H9 (cell line): Measurements from ENCODE around the gene FAM111B. TPM values are rescaled to one million over a fixed set of nuclear protein-coding genes. Genes with fewer than 3 reads are reported as not detected.

Source experiments
- DNase-seq: peaks from one replicate; pipeline ENCODE4 v3.0.0-alpha.2; 2017
- H2AFZ ChIP-seq: one replicate; pipeline ENCODE4 v1.6.1; 2013; ENCODE audit warnings: mild to moderate bottlenecking, low read length, control low read depth, moderate library complexity
- H2AK5ac ChIP-seq: 2 replicates; pipeline ENCODE4 v1.6.1; 2013; ENCODE audit warnings: low read length, control low read depth, mixed read lengths; ENCODE audit not compliant: insufficient read length
- H2BK120ac ChIP-seq: one replicate; pipeline ENCODE4 v1.6.1; 2013; ENCODE audit warnings: low read depth, mild to moderate bottlenecking, low read length, control low read depth, inconsistent platforms; ENCODE audit not compliant: poor library complexity, severe bottlenecking
- H2BK12ac ChIP-seq: 2 replicates; pipeline ENCODE4 v1.6.1; 2013; ENCODE audit warnings: low read length, control low read depth, mixed read lengths, low read depth; ENCODE audit not compliant: insufficient read length
- H2BK15ac ChIP-seq: 2 replicates; pipeline ENCODE4 v1.6.1; 2013; ENCODE audit warnings: low read depth, low read length, control low read depth
- H2BK20ac ChIP-seq: one replicate; pipeline ENCODE4 v1.6.1; 2013; ENCODE audit warnings: low read depth, mild to moderate bottlenecking, low read length, control low read depth, inconsistent platforms; ENCODE audit not compliant: poor library complexity, severe bottlenecking
- H2BK5ac ChIP-seq: 2 replicates; pipeline ENCODE4 v1.6.1; 2013; ENCODE audit warnings: low read length, control low read depth, mixed read lengths; ENCODE audit not compliant: insufficient read length
- H3K14ac ChIP-seq: 2 replicates; pipeline ENCODE4 v1.6.1; 2013; ENCODE audit warnings: low read length, control low read depth; ENCODE audit not compliant: insufficient read depth
- H3K18ac ChIP-seq: 2 replicates; pipeline ENCODE4 v1.6.1; 2013; ENCODE audit warnings: low read depth, mild to moderate bottlenecking, mixed read lengths, low read length, control low read depth; ENCODE audit not compliant: insufficient read length
- H3K23ac ChIP-seq: 2 replicates; pipeline ENCODE4 v1.6.1; 2013; ENCODE audit warnings: low read length, control low read depth, mixed read lengths, low read depth; ENCODE audit not compliant: insufficient read length
- H3K23me2 ChIP-seq: 2 replicates; pipeline ENCODE4 v1.6.1; 2013; ENCODE audit warnings: low read depth, mild to moderate bottlenecking, mixed read lengths, low read length, control low read depth; ENCODE audit not compliant: insufficient read length, poor library complexity, severe bottlenecking
- H3K27ac ChIP-seq: 2 replicates; pipeline ENCODE4 v1.5.1; 2013; ENCODE audit warnings: low read length, control low read depth, mixed read lengths, low read depth; ENCODE audit not compliant: insufficient read length
- H3K27me3 ChIP-seq: 2 replicates; pipeline ENCODE4 v1.6.1; 2013; ENCODE audit warnings: low read length, control low read depth, inconsistent platforms; ENCODE audit not compliant: insufficient read depth
- H3K4ac ChIP-seq: 2 replicates; pipeline ENCODE4 v1.6.1; 2013; ENCODE audit warnings: low read depth, mild to moderate bottlenecking, control low read depth, inconsistent platforms, low read length, moderate library complexity
- H3K4me1 ChIP-seq: 2 replicates; pipeline ENCODE4 v1.6.1; 2013; ENCODE audit warnings: low read length, control low read depth, inconsistent platforms; ENCODE audit not compliant: insufficient read depth
- H3K4me2 ChIP-seq: 2 replicates; pipeline ENCODE4 v1.6.1; 2013; ENCODE audit warnings: low read length, control low read depth, mixed read lengths; ENCODE audit not compliant: insufficient read length, insufficient read depth
- H3K56ac ChIP-seq: 2 replicates; pipeline ENCODE4 v1.6.1; 2013; ENCODE audit warnings: low read depth, mild to moderate bottlenecking, mixed read lengths, low read length, control low read depth; ENCODE audit not compliant: insufficient read length
- H3K79me1 ChIP-seq: 2 replicates; pipeline ENCODE4 v1.6.1; 2013; ENCODE audit warnings: low read depth, mild to moderate bottlenecking, moderate library complexity, low read length, control low read depth, inconsistent platforms; ENCODE audit not compliant: insufficient read depth, poor library complexity, severe bottlenecking
- H3K79me2 ChIP-seq: 2 replicates; pipeline ENCODE4 v1.6.1; 2013; ENCODE audit warnings: low read length, control low read depth, inconsistent platforms; ENCODE audit not compliant: insufficient read depth
- H3K9ac ChIP-seq: 2 replicates; pipeline ENCODE4 v1.6.1; 2013; ENCODE audit warnings: low read length, control low read depth, mixed read lengths; ENCODE audit not compliant: insufficient read length; ENCODE audit errors: extremely low read depth
- H3K9me3 ChIP-seq: one replicate; pipeline ENCODE4 v1.6.1; 2013; ENCODE audit warnings: low read depth, low read length, inconsistent platforms; ENCODE audit not compliant: control insufficient read depth
- H3T11ph ChIP-seq: one replicate; pipeline ENCODE4 v1.6.1; 2013; ENCODE audit warnings: mild to moderate bottlenecking, low read length, control low read depth, inconsistent platforms
- H4K20me1 ChIP-seq: one replicate; pipeline ENCODE4 v1.6.1; 2013; ENCODE audit not compliant: control insufficient read depth, insufficient read length, insufficient read depth
- H4K5ac ChIP-seq: 2 replicates; pipeline ENCODE4 v1.6.1; 2013; ENCODE audit warnings: low read depth, mild to moderate bottlenecking, mixed read lengths, low read length, control low read depth; ENCODE audit not compliant: insufficient read length
- H4K8ac ChIP-seq: replicated peaks from 2 replicates; pipeline ENCODE4 v1.6.1; 2013; ENCODE audit warnings: low read length, control low read depth, mixed read lengths, low read depth; ENCODE audit not compliant: insufficient read length
- H4K91ac ChIP-seq: 2 replicates; pipeline ENCODE4 v1.6.1; 2013; ENCODE audit warnings: low read depth, mild to moderate bottlenecking, moderate library complexity, mixed read lengths, low read length, control low read depth; ENCODE audit not compliant: insufficient read length
- H3K27ac Mint-ChIP-seq, 3 experiments: 2 replicates in 2 of 3; 3 replicates in 1 of 3; pipeline ENCODE4 v1.8.0; 2020 to 2021; ENCODE audit warnings: mixed read lengths in 3 of 3, mild to moderate bottlenecking in 1 of 3, moderate library complexity in 1 of 3
- H3K27me3 Mint-ChIP-seq: 2 replicates; pipeline ENCODE4 v1.8.0; 2021; ENCODE audit warnings: low read depth, mild to moderate bottlenecking, moderate library complexity, mixed read lengths
- H3K36me3 Mint-ChIP-seq, 3 experiments: 2 replicates in 2 of 3; 3 replicates in 1 of 3; pipeline ENCODE4 v1.8.0; 2020 to 2021; ENCODE audit warnings: low read depth in 3 of 3, mixed read lengths in 3 of 3; ENCODE audit not compliant: insufficient read depth in 1 of 3
- H3K4me1 Mint-ChIP-seq, 2 experiments: 2 replicates each; pipeline ENCODE4 v1.8.0; 2020; ENCODE audit warnings: mixed read lengths in 2 of 2
- H3K4me3 Mint-ChIP-seq, 2 experiments: 2 replicates in 1 of 2; 3 replicates in 1 of 2; pipeline ENCODE4 v1.8.0; 2020 to 2021; ENCODE audit warnings: mild to moderate bottlenecking in 2 of 2, mixed read lengths in 2 of 2, moderate library complexity in 1 of 2
- H3K9me3 Mint-ChIP-seq, 2 experiments: 2 replicates in 1 of 2; 3 replicates in 1 of 2; pipeline ENCODE4 v1.8.0; 2020; ENCODE audit warnings: mild to moderate bottlenecking in 2 of 2, mixed read lengths in 2 of 2, moderate library complexity in 1 of 2
- CTCF ChIP-seq: fragments of 200-600 bp; sonication (generic); conservative IDR thresholded peaks from 3 replicates; pipeline ENCODE4 v1.8.0; 2021; ENCODE audit warnings: antibody characterized with exemption, mild to moderate bottlenecking
- WGBS: extraction: QIAGEN DNeasy Blood & Tissue Kit; methylation state at CpG from one replicate; pipeline ENCODE4 v1.1.7; 2013; ENCODE audit warnings: missing lambda C conversion rate, low lambda C conversion rate, mixed read lengths; ENCODE audit not compliant: insufficient read length; ENCODE audit errors: extremely low coverage; 5-methylcytosine and 5-hydroxymethylcytosine counted together
- total RNA-seq: library from RNA; stranded (reverse); gene quantifications from 2 replicates; pipeline ENCODE4 v1.2.1, GENCODE V29; 2021

FAM111B gene
- total RNA-seq, 1 experiment from 2014 or later: 35.0 TPM

- Histone ChIP-seq H3K23me2 (no peaks in the 10 kb centered on the region), H2BK12ac (no peak overlapping the region), H4K20me1 (no peaks in the 10 kb centered on the region), H3K79me1 (no peaks in the 10 kb centered on the region), H3K23ac (no peak overlapping the region), H3T11ph (no peak overlapping the region), H2BK15ac (no peak overlapping the region), H3K9ac (no peak overlapping the region), H3K27me3 (no peaks in the 10 kb centered on the region), H2BK120ac (no peak overlapping the region), H3K4me1 (no peaks in the 10 kb centered on the region), H3K27ac (no peak overlapping the region), H3K9me3 (peaks cover 14% of the 10 kb centered on the region), H2AFZ (no peak overlapping the region), H2BK5ac (no peak overlapping the region), H2AK5ac (no peak overlapping the region), H3K18ac (no peak overlapping the region), H3K56ac (no peak overlapping the region), H3K79me2 (no peaks in the 10 kb centered on the region), H3K14ac (no peak overlapping the region), H3K4ac (no peak overlapping the region), H3K4me2 (no peak overlapping the region), H4K91ac (no peak overlapping the region), H4K8ac (no peak overlapping the region), H2BK20ac (no peak overlapping the region), H4K5ac (no peak overlapping the region)
- no peak overlapping the region for H3K4me3 Mint-ChIP-seq
- no peak for DNase-seq
- TF ChIP-seq CTCF: no peak
- no peaks in the 10 kb centered on the region for H3K4me1 Mint-ChIP-seq
- H3K9me3 Mint-ChIP-seq: peaks cover 22 to 38% of the 10 kb centered on the region in 2 experiments
- no peak overlapping the region for H3K27ac Mint-ChIP-seq
- H3K27me3 Mint-ChIP-seq: no peaks in the 10 kb centered on the region
- WGBS: no CpG with 5 or more reads among the region's 3 CpGs
- H3K36me3 Mint-ChIP-seq: peaks cover 78 to 90% (median 82%) of the 10 kb centered on the region in 3 experiments
Measured at GRCh38 chr11:59114344-59114743, 7.3 kb downstream of the FAM111B start.
